OCI-LY1 (cell line): ENCODE data around the gene TSC22D2.

ENCODE experiments used
- CTCF ChIP-seq: fragments of 200-600 bp; sonication (generic), shearing (Covaris generic); IDR thresholded peaks from 2 replicates; pipeline ENCODE4 v1.5.1; 2017; ENCODE audit warnings: mild to moderate bottlenecking, antibody characterized with exemption, low read length, moderate library complexity, mixed read lengths
- EZH2 ChIP-seq: fragments of 200-600 bp; sonication (generic), shearing (Covaris generic); IDR thresholded peaks from 2 replicates; pipeline ENCODE4 v1.8.0; 2017; ENCODE audit warnings: borderline replicate concordance, mixed run types, mild to moderate bottlenecking, antibody characterized with exemption, low read length, moderate library complexity, mixed read lengths

GRCh38 chr3:150388498-150389418 is 19.3 kb upstream of the TSC22D2 start:
- TF ChIP-seq CTCF (no peak), EZH2 (no peak)
